GM19193 (cell line): ENCODE measurements around the gene ADAM33.

Source experiments
- POLR2A ChIP-seq: IDR thresholded peaks from 4 replicates; pipeline ENCODE4 v1.6.1; 2011; ENCODE audit not compliant: insufficient read depth, insufficient read length; ENCODE audit errors: extremely low read depth

The ADAM33 gene

GRCh38 chr20:3681352-3681930 lies 369 bp downstream of the ADAM33 start:
- no peak for TF ChIP-seq POLR2A

- no peak for TF ChIP-seq POLR2A
Measured at GRCh38 chr20:3680701-3681351, 984 bp downstream of the ADAM33 start.

GRCh38 chr20:3679749-3680700 lies 1.8 kb downstream of the ADAM33 start:
- TF ChIP-seq POLR2A = no peak

GRCh38 chr20:3678856-3679720 lies 2.7 kb downstream of the ADAM33 start:
- no peak for TF ChIP-seq POLR2A

GRCh38 chr20:3678198-3678597 lies 3.6 kb downstream of the ADAM33 start:
- TF ChIP-seq POLR2A = no peak

GRCh38 chr20:3677733-3678132 lies 4.1 kb downstream of the ADAM33 start:
- TF ChIP-seq POLR2A = no peak

GRCh38 chr20:3674995-3675900 lies 6.6 kb downstream of the ADAM33 start:
- no peak for TF ChIP-seq POLR2A

GRCh38 chr20:3674447-3674846 lies 7.4 kb downstream of the ADAM33 start:
- TF ChIP-seq POLR2A = no peak

GRCh38 chr20:3673221-3674070 lies 8.4 kb downstream of the ADAM33 start:
- TF ChIP-seq POLR2A = no peak

GRCh38 chr20:3672547-3673171 lies 9.2 kb downstream of the ADAM33 start:
- TF ChIP-seq POLR2A = no peak

GRCh38 chr20:3671986-3672546 lies 9.7 kb downstream of the ADAM33 start:
- TF ChIP-seq POLR2A = no peak

GRCh38 chr20:3670945-3671344 lies 10.9 kb downstream of the ADAM33 start:
- TF ChIP-seq POLR2A = no peak
